Calu3 (cell line): ENCODE data around the gene TOP2B. TPM values are rescaled to one million over a fixed set of nuclear protein-coding genes. Genes with fewer than 3 reads are reported as not detected.

Experiments
- BruUV-seq: library from RNA; stranded (reverse); fragments of 400-500 nt; replicated peaks from 2 replicates; lab custom pipeline; 2021; lab: Mats Ljungman, UMichigan
- CTCF ChIA-PET: fragments of 300-600 bp; sonication (Branson Sonifier 250); formaldehyde crosslinking; loops from one replicate; lab custom pipeline; 2022; ENCODE audit warnings: antibody characterized with exemption; lab: Charles Lee
- DNase-seq: peaks from one replicate; pipeline ENCODE4 v3.0.0; 2022
- H3K27ac Mint-ChIP-seq: one replicate; pipeline ENCODE4 v1.8.0; 2022; ENCODE audit warnings: mixed read lengths; ENCODE audit not compliant: unreplicated experiment
- H3K27me3 Mint-ChIP-seq: one replicate; pipeline ENCODE4 v1.8.0; 2022; ENCODE audit warnings: mixed read lengths; ENCODE audit not compliant: unreplicated experiment
- H3K36me3 Mint-ChIP-seq: one replicate; pipeline ENCODE4 v1.8.0; 2022; ENCODE audit warnings: mild to moderate bottlenecking, moderate library complexity, mixed read lengths; ENCODE audit not compliant: insufficient read depth, unreplicated experiment
- H3K4me1 Mint-ChIP-seq: one replicate; pipeline ENCODE4 v1.8.0; 2022; ENCODE audit warnings: mild to moderate bottlenecking, low read depth, mixed read lengths; ENCODE audit not compliant: unreplicated experiment
- H3K4me3 Mint-ChIP-seq: one replicate; pipeline ENCODE4 v1.8.0; 2022; ENCODE audit warnings: mild to moderate bottlenecking, low read depth, moderate library complexity, mixed read lengths; ENCODE audit not compliant: unreplicated experiment
- H3K9me3 Mint-ChIP-seq: one replicate; pipeline ENCODE4 v1.8.0; 2022; ENCODE audit warnings: low read depth, mixed read lengths; ENCODE audit not compliant: unreplicated experiment
- CTCF ChIP-seq: fragments of 200-600 bp; IDR thresholded peaks from one replicate; pipeline ENCODE4 v1.8.0; 2022; ENCODE audit warnings: antibody characterized with exemption; ENCODE audit not compliant: unreplicated experiment
- intact Hi-C: fragments of 100-400 bp; cut with micrococcal nuclease; formaldehyde crosslinking; loops from one replicate; pipeline ENCODE4 v1.10.0; 2022; ENCODE audit not compliant: unreplicated experiment
- total RNA-seq: library from RNA; stranded (reverse); gene quantifications from 2 replicates; pipeline ENCODE4 v1.2.3, GENCODE V29; 2022

Gene TOP2B
- total RNA-seq, 1 experiment from 2014 or later = 117 TPM

GRCh38 chr3:25652921-25653320 lies 11.8 kb downstream of the TOP2B start:
- no peaks in the 10 kb centered on the region for H3K36me3 Mint-ChIP-seq
- CTCF ChIA-PET = no interaction called here
- H3K9me3 Mint-ChIP-seq = no peaks in the 10 kb centered on the region
- intact Hi-C loops = no loop called here
- no peak for DNase-seq
- H3K4me1 Mint-ChIP-seq = peaks cover 41% of the 10 kb centered on the region
- H3K27ac Mint-ChIP-seq = no peak overlapping the region
- no TSS peak for BruUV-seq
- no peak overlapping the region for H3K4me3 Mint-ChIP-seq
- TF ChIP-seq CTCF = no peak
- H3K27me3 Mint-ChIP-seq = no peaks in the 10 kb centered on the region

GRCh38 chr3:25648925-25649830 lies 15.5 kb downstream of the TOP2B start:
- intact Hi-C loops = loop anchor here (1.0 to 5.0 kb wide), 4 partner anchors 14 to 313 kb away; no protein-coding TSS in a partner anchor
- peaks cover 37% of the 10 kb centered on the region for H3K4me1 Mint-ChIP-seq
- no peaks in the 10 kb centered on the region for H3K9me3 Mint-ChIP-seq
- H3K36me3 Mint-ChIP-seq = no peaks in the 10 kb centered on the region
- CTCF ChIA-PET = interaction anchor here (0.7 to 2.0 kb wide), 5 partner anchors 19 to 313 kb away, joined by 4 to 8 read pairs (median 5); no protein-coding TSS in a partner anchor
- no peak overlapping the region for H3K4me3 Mint-ChIP-seq
- no peaks in the 10 kb centered on the region for H3K27me3 Mint-ChIP-seq
- DNase-seq = no peak
- no TSS peak for BruUV-seq
- H3K27ac Mint-ChIP-seq = no peak overlapping the region
- TF ChIP-seq CTCF = no peak

- H3K4me1 Mint-ChIP-seq = peaks cover 26% of the 10 kb centered on the region
- H3K9me3 Mint-ChIP-seq = no peaks in the 10 kb centered on the region
- H3K4me3 Mint-ChIP-seq = no peak overlapping the region
- H3K27me3 Mint-ChIP-seq = no peaks in the 10 kb centered on the region
- DNase-seq = peak; percentile 80
- no peaks in the 10 kb centered on the region for H3K36me3 Mint-ChIP-seq
- peak; percentile 70 for TF ChIP-seq CTCF
- intact Hi-C loops = loop anchor here (2.0 to 5.0 kb wide), 3 partner anchors 15 to 314 kb away; no protein-coding TSS in a partner anchor
- CTCF ChIA-PET = interaction anchor here (0.5 to 2.0 kb wide), 9 partner anchors 13 to 696 kb away, joined by 3 to 8 read pairs (median 4); partner anchors contain the start of gene NGLY1
- no peak overlapping the region for H3K27ac Mint-ChIP-seq
- no TSS peak for BruUV-seq
These were observed 16.6 kb downstream of the TOP2B start for GRCh38 chr3:25648107-25648535.

GRCh38 chr3:25635038-25635437 lies 29.7 kb downstream of the TOP2B start:
- intact Hi-C loops = no loop called here
- CTCF ChIA-PET = no interaction called here
- peaks cover 20% of the 10 kb centered on the region for H3K36me3 Mint-ChIP-seq
- no peaks in the 10 kb centered on the region for H3K27me3 Mint-ChIP-seq
- H3K4me3 Mint-ChIP-seq = no peak overlapping the region
- no peak for TF ChIP-seq CTCF
- no TSS peak for BruUV-seq
- H3K27ac Mint-ChIP-seq = no peak overlapping the region
- H3K4me1 Mint-ChIP-seq = no peaks in the 10 kb centered on the region
- DNase-seq = no peak
- H3K9me3 Mint-ChIP-seq = no peaks in the 10 kb centered on the region
